ENCODE measurements around the gene ECM2.

The ECM2 gene

DNA sequence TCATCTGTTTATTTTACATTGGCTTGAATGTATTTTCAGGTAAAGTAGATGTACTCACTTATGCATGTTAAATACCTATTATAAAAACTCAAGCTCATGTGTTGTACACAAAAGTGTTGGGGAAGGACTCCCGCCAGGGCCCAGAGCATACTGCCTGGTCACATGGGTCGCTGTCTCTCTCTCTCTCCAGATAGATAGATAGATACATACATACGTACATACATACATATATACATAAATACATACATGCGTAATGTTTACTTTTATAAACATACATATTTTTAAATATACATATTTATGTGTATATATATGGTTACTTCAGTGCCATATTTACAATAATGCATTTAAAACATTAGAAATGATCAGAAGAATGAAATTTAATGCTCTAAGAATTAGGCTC, 78.2 kb downstream of the ECM2 start:
- no peak for DNase-seq

DNA sequence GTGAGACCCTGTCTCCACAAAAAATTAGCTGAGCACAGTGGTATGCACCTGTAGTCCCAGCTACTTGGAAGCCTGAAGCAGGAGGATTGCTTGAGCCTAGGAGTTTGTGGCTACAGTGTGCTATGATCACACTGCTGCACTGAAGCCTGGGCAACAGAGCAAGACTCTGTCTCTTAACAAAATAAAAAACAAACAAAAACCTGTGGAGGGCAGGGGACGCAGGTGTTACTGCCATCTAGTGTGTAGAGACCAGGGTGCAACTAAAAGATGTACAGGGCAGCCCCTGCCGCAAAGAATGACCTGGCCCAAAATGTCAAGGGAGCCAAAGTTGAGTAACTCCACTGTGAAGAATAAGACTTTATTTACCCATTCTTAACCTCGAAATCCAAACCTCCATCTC, 80.6 kb downstream of the ECM2 start:
- no peak for DNase-seq

- DNase-seq = no peak
Measured at GRCh38 chr9:92446536-92446935, 89.3 kb downstream of the ECM2 start.
